ENCODE results near the gene TMEM43. TPM values are rescaled to one million over a fixed set of nuclear protein-coding genes. Genes with fewer than 3 reads are reported as not detected.

Gene TMEM43
- total RNA-seq, 1 experiment from 2014 or later, result 32.4 TPM

GRCh38 chr3:14097616-14098391 is 27.0 kb upstream of the TMEM43 start:
- POLR2A ChIA-PET, result no interaction called here
- ATAC-seq, result no peak
- H3K9me2 ChIP-seq (ENCODE audit: insufficient read depth), result no peaks in the 10 kb centered on the region
- no peaks in the 10 kb centered on the region for H3K9me3 ChIP-seq (ENCODE audit: control insufficient read depth in 1 of 2, insufficient read depth in 1 of 2, low read depth in 1 of 2, low read length in 2 of 2)
- BruUV-seq (replicated peaks), result no TSS peak
- no peaks in the 10 kb centered on the region for H3K79me2 ChIP-seq (ENCODE audit: insufficient read depth, low read length)
- no peak overlapping the region for H3K27ac ChIP-seq (ENCODE audit: low read depth, low read length)
- TF ChIP-seq YY1 (IDR thresholded peaks at IDR 0.05; ENCODE audit: extremely low read depth, insufficient replicate concordance, low read depth, low read length) (no peak), CTCF (IDR thresholded peaks at IDR 0.05 in 2 of 3, conservative IDR thresholded peaks at IDR 0.05 in 1 of 3; ENCODE audit: borderline replicate concordance in 1 of 3, insufficient read depth in 1 of 3, low read depth in 2 of 3, low read length in 2 of 3) (no peak), EGR1 (IDR thresholded peaks at IDR 0.05; ENCODE audit: low read depth) (no peak), POLR2AphosphoS5 (IDR thresholded peaks at IDR 0.05; ENCODE audit: low read depth, low read length) (no peak), FOSL1 (IDR thresholded peaks at IDR 0.05; ENCODE audit: low read depth) (no peak), CEBPB (IDR thresholded peaks at IDR 0.05; ENCODE audit: low read depth) (no peak), MAX (IDR thresholded peaks at IDR 0.05) (no peak), TCF7L2 (IDR thresholded peaks at IDR 0.05; ENCODE audit: borderline replicate concordance, extremely low read depth, insufficient read depth, insufficient read length) (no peak), SIN3A (IDR thresholded peaks at IDR 0.05; ENCODE audit: low read depth) (no peak), ZFX (IDR thresholded peaks at IDR 0.05) (no peak), SRF (IDR thresholded peaks at IDR 0.05; ENCODE audit: low read depth) (no peak), CBX3 (IDR thresholded peaks at IDR 0.05; ENCODE audit: low read depth) (no peak), SP1 (IDR thresholded peaks at IDR 0.05; ENCODE audit: low read depth) (no peak), EZH2phosphoT487 (IDR thresholded peaks at IDR 0.05; ENCODE audit: borderline replicate concordance) (no peak), POLR2A (IDR thresholded peaks at IDR 0.05; ENCODE audit: borderline replicate concordance, extremely low read depth, insufficient read depth, insufficient read length) (no peak), EZH2 (IDR thresholded peaks at IDR 0.05) (no peak), JUND (IDR thresholded peaks at IDR 0.05) (no peak)
- TF ChIP-seq, protein P1, sequence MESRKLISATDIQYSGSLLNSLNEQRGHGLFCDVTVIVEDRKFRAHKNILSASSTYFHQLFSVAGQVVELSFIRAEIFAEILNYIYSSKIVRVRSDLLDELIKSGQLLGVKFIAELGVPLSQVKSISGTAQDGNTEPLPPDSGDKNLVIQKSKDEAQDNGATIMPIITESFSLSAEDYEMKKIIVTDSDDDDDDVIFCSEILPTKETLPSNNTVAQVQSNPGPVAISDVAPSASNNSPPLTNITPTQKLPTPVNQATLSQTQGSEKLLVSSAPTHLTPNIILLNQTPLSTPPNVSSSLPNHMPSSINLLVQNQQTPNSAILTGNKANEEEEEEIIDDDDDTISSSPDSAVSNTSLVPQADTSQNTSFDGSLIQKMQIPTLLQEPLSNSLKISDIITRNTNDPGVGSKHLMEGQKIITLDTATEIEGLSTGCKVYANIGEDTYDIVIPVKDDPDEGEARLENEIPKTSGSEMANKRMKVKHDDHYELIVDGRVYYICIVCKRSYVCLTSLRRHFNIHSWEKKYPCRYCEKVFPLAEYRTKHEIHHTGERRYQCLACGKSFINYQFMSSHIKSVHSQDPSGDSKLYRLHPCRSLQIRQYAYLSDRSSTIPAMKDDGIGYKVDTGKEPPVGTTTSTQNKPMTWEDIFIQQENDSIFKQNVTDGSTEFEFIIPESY (IDR thresholded peaks at IDR 0.05; ENCODE audit: extremely low read depth, insufficient replicate concordance, low read length), result no peak
- TF ChIP-seq, protein P2, sequence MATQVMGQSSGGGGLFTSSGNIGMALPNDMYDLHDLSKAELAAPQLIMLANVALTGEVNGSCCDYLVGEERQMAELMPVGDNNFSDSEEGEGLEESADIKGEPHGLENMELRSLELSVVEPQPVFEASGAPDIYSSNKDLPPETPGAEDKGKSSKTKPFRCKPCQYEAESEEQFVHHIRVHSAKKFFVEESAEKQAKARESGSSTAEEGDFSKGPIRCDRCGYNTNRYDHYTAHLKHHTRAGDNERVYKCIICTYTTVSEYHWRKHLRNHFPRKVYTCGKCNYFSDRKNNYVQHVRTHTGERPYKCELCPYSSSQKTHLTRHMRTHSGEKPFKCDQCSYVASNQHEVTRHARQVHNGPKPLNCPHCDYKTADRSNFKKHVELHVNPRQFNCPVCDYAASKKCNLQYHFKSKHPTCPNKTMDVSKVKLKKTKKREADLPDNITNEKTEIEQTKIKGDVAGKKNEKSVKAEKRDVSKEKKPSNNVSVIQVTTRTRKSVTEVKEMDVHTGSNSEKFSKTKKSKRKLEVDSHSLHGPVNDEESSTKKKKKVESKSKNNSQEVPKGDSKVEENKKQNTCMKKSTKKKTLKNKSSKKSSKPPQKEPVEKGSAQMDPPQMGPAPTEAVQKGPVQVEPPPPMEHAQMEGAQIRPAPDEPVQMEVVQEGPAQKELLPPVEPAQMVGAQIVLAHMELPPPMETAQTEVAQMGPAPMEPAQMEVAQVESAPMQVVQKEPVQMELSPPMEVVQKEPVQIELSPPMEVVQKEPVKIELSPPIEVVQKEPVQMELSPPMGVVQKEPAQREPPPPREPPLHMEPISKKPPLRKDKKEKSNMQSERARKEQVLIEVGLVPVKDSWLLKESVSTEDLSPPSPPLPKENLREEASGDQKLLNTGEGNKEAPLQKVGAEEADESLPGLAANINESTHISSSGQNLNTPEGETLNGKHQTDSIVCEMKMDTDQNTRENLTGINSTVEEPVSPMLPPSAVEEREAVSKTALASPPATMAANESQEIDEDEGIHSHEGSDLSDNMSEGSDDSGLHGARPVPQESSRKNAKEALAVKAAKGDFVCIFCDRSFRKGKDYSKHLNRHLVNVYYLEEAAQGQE (IDR thresholded peaks at IDR 0.05; ENCODE audit: low read depth), result no peak
- TF ChIP-seq, protein P3, sequence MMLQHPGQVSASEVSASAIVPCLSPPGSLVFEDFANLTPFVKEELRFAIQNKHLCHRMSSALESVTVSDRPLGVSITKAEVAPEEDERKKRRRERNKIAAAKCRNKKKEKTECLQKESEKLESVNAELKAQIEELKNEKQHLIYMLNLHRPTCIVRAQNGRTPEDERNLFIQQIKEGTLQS (IDR thresholded peaks at IDR 0.05), result no peak
- no peaks in the 10 kb centered on the region for H3K4me1 ChIP-seq (ENCODE audit: control insufficient read depth in 1 of 2, insufficient read depth in 2 of 2, low read length in 2 of 2)
- H2AFZ ChIP-seq (ENCODE audit: low read depth, low read length, poor library complexity, severe bottlenecking), result no peak overlapping the region
- RAD21 ChIA-PET (ENCODE audit: low non-redundant PET in 1 of 2, low total read pairs in 2 of 2, uncharacterized antibody in 2 of 2, unreplicated experiment in 2 of 2), result no interaction called here
- intact Hi-C loops (cut with micrococcal nuclease), result no loop called here
- H3K36me3 ChIP-seq (ENCODE audit: control insufficient read depth in 1 of 2, insufficient read depth in 2 of 2, low read length in 2 of 2), result no peaks in the 10 kb centered on the region
- H3K4me3 ChIP-seq (replicated peaks in 1 of 2; ENCODE audit: low read depth in 1 of 2, low read length in 2 of 2), result no peak overlapping the region
- CTCF ChIA-PET, result no interaction called here
- no peaks in the 10 kb centered on the region for H4K20me1 ChIP-seq (ENCODE audit: insufficient read depth)
- no peak overlapping the region for H3K4me2 ChIP-seq (ENCODE audit: low read length)
- H3K9ac ChIP-seq (ENCODE audit: low read length), result no peak overlapping the region
- no peaks in the 10 kb centered on the region for H3K27me3 ChIP-seq (ENCODE audit: insufficient read depth, low read length)
- DNase-seq (ENCODE audit: low read depth, low spot score), result no peak
